ENCODE data around the gene IGF1R.
"Not testable (repeated sequence)": the region's sequence is repeated elsewhere in the genome, so short reads cannot be mapped to it uniquely, and the experiment has no call there.

IGF1R gene

DNA sequence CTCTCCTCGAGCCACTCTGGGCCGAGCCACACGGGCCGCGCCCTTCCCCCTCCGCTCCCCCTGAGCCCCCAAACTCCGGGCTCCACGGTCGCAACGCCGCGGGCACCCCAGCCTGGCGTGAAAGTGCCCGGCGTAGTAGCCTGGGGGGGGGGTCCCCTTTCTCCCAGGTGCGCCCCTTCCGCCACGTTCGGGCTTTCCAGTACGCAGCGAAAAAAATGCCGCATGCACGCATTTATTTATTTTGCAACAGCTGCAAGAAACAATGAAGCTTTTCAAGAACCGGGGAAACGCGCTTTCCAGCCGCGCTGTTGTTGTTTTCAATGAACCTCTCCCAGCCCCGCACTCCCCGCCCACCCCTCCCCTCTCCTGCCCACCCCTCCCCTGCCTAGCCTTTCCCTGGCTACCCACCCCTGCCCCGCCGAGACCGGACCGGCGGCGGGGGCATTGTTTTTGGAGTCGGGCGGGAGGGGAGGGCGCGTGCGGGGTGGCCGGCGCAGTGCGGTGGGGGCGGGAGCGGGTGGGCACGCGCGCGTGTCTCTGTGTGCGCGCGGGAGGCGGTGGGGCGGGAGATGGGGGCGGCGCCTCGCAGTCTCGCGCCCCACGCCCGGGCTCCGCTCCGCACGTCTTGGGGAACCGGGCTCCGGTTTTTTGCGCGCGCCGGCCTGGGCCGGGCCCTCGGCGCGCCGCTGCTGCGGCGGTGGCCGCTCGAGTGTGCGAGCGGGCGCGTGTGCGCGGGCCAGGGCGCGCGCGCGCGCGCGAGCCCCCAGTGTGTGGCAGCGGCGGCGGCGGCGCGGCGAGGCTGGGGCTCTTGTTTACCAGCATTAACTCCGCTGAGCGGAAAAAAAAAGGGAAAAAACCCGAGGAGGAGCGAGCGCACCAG is at the start of gene IGF1R:
TSS of gene IGF1R (plus strand) at position 766 of the 880 bp plus-strand sequence. CDS start 1,043 bp downstream, outside the sequence.
- in situ Hi-C loops (cut with HindIII; ENCODE audit: low sequenced_read_pairs): no loop called here

DNA sequence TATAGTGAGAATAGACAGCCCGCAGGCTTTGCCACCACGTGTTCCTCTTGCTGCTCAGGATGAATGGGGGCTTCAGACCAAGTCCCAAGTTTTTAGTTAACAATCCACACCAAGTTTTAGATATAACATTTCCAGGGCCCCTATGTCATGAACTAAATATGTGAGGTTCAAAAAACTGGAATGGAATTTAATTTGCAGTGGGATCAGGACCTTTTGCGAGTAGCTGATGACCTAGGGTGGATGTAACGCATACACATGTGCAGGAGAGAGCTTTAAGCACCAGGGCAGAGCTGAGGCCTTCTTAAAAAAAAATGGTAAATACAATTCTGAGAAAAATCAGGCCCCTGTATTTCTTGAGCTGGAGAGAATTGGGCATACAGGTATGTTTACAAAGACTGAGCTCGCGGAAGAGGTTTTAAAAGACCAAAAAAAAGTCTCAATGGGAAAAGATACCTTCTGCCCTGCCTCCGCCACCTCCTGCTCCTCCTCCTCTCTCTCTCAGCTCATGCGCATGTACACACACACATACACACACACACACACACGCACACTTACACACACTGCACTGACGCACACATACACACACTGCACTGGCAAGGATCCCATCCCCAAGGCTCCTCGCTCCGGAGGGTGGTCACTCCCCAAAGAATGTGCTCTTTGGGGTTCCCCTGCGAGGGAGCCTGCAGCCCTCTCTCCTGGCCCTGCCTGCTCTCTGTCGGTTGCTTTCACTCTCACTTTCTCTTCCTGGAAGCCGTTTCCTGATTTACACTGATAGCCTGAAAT is 48.2 kb upstream of the IGF1R start:
- in situ Hi-C loops (cut with HindIII; ENCODE audit: low sequenced_read_pairs): no loop called here

DNA sequence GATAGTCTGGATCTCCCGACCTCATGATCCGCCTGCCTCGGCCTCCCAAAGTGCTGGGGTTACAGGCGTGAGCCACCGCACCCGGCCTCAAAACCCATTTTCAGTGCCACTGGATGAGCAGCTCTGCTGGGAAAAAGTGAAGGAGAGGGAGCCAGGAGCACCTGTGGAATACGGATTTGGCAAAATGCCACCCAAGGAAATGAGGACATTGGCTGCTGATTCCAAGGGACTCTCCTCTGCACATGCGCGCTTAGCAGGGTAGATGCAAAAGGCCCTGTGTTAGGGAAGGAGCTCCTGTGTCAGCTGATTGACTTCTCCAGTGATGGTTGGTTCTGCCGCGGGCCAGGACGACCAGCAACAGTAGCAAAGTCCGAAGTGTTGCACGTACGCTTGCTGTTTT is 43.4 kb upstream of the IGF1R start:
- in situ Hi-C loops (cut with HindIII; ENCODE audit: low sequenced_read_pairs): no loop called here

DNA sequence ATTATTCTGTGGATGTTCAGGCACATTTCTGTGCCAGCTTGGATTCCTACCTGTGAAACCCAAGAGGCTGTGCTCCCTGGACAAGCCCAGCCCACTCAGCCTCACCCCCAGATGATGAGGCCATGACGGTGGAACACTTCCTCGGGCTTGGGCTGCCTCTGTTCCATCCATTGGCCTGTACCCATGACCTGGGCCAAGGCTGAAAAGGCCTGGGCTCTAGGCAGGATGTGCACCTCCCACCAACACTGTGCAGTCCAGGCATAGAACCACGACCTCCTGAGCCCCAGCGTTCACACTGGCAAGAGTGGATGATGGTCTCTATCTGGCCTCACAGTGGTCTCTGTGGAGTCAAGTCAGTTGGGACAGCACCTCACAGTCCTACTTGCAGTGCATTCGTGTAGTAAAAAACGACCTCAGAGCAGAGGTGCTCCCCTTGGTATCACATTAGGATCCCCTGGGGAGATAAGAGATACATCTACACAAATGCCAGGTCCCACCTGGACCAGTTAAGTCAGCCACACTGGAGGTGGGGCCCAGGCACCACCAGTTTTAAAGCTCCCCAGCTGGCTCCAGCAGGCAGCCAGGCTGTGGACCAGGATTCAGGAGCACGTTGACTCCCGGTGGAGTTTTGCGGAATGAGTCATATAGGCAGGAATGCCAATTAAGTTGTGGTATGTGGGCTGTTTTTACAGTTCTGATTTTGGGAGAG is 39.0 kb upstream of the IGF1R start:
- in situ Hi-C loops (cut with HindIII; ENCODE audit: low sequenced_read_pairs): no loop called here

DNA sequence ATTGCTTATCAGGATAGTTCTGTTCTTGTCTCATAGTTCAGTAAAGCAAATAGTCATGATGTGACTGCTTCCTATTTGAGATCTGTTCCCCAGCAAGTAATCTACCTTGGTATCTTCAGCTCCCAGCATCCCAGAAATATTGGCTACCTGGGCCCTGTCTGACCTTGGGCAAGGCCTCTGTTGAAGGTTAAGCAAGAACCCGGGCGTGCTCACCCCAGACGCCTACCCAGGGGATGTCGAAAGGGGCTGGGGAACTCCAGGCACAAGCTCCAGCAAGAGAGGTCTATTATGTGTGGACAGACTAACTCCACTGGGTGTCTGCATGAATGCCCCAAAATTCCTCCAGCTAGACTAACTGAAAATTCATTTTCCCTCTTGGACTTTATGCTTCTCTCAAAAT is 37.3 kb upstream of the IGF1R start:
- in situ Hi-C loops (cut with HindIII; ENCODE audit: low sequenced_read_pairs): no loop called here

DNA sequence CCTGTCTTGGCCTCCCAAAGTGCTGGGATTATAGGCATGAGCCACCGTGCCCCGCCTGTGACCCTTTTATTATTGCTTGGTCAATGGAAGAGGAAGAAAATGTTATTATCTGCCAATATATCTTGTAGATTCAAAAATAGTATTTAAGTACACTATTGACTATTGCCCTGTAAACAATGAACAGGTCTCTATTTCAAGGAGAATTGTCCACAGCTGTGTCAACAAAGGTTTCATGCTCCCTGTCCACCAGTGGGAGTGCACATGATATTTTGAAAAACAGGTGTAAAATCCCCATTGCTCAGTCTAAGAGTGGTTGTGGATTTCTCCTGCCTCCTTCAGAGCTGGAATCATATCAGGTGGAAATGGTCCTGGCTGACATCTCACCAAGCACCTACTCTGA is 36.5 kb upstream of the IGF1R start:
- in situ Hi-C loops (cut with HindIII; ENCODE audit: low sequenced_read_pairs): no loop called here

DNA sequence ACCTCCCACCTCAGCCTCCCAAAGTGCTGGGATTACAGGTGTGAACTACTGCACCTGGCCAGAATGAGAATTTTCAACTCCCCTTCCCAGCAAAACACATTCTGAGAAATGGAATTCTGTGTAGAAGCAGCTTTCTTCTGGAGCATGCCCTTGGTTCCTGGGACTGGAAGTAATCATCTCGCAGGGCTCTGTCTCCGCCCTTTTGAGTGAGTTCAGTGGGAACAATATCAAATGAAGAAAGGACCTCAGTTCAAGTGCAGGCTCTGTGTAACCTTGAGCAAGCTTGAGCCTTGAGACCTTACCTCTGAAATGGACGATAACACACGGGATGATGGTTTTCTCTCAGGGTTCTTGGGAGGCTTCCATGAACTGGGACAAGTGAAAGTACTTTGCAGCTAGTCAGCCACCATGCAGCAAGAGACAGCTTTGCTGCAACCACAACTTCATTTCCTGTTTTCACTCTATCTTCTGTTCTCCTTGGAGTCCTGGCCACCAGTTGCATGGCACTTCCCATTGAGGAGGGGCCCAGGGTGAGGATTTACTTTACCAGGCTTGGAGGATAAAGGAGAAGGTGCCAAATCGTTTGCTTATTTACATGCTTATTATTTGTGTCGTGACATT is 35.7 kb upstream of the IGF1R start:
- in situ Hi-C loops (cut with HindIII; ENCODE audit: low sequenced_read_pairs): no loop called here

DNA sequence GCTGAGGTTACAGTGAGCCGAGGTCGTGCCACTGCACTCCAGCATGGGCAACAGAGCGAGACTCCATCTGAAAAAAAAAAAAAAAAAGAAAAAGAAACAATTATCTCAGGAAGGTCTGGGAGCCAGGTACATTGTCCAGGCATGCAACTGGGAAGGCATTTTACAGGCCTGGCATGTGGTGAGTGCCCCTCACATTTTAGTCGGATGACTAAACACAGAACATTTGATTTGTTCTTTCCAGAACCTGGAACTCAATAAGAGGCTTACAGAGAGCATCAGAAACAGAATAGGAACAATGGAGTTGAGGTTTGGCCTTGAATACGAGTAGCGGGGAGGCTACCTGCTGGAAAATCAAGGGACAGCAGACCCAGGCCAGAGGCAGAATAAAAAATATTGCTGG is 33.7 kb upstream of the IGF1R start:
- in situ Hi-C loops (cut with HindIII; ENCODE audit: low sequenced_read_pairs): no loop called here

DNA sequence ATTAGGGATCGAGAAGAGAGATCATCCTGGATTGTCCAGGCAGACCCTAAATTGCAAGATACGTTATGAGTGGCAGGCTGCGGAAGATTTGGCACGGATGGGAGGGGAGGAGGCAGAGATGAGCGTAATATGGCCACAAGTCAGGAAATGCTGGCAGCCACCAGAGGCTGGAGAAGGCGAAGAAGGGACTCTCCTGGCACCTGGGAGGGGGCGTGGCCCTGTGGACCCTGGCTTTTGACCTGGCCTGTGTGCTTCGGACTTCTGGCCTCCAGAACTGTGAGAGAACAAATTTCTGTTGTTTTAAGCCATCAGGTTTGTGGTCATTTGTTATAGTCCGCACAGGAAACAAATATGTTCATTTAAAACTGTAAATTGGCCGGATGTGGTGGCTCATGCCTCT is 31.9 kb upstream of the IGF1R start:
- in situ Hi-C loops (cut with HindIII; ENCODE audit: low sequenced_read_pairs): no loop called here

DNA sequence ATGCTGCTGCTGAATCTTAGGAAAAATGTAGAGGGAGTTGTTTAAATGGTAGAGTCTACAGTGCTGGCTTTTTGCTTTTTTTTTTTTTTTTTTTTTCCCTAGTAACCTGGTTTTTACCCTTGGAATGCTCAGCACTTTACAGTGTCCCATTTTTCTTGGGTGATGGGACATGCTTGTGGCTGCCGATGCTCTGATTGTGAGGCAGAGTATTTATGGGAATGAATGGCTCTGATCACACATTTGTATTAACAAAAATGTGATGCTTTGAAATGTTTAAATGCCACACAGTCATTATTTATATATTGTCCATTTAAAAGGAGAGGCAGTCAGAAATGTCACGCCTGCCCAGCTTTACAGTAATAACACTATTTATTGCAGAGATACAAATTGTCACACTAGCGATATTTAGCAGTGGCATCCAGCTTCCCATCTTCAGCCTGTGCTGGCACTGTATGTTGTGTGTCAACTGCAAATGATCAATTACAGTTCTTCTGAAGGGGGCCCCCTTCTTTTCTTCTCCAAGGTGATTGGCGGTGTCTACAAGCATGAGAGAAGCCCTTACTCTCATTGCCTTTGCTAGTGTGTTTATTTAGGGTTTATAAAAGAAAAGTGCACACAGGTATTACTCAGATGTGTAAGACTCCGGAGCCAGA is 30.9 kb upstream of the IGF1R start:
- in situ Hi-C loops (cut with HindIII; ENCODE audit: low sequenced_read_pairs): no loop called here

DNA sequence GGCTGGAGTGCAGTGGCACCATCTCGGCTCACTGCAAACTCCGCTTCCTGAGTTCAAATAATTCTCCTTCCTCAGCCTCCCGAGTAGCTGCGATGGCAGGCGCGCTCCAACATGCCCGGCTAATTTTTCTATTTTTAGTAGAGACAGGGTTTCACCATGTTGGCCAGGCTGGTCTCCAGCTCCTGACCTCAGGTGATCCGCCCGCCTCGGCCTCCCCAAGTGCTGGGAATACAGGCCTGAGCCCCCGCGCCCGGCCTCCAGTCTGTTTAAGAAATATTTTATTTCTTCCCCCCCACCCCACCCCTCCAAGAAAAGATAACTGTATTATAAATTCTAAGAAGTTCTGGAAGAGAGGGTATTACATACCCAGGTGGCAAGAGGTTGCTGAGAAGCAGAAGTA is 29.8 kb upstream of the IGF1R start:
- in situ Hi-C loops (cut with HindIII; ENCODE audit: low sequenced_read_pairs): not testable (repeated sequence)

DNA sequence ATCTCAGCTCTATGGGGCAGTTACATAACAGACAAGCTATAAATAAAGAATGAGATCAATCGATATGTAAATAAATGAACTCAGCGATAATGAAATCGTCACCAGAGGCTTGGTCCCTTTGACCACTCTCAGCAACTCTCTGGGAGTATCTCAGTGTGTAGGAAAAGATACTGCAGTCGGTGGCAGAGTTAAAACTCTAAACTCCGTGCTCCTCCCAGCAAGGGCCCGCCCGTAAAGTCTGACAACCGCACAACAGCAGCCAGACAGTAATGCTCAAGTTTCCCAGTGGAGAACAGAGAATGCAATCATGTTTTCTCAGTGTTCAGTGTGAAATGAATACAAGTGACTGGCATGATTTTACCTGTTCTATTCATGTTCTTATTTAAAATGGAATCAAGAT is 28.3 kb upstream of the IGF1R start:
- in situ Hi-C loops (cut with HindIII; ENCODE audit: low sequenced_read_pairs): no loop called here

DNA sequence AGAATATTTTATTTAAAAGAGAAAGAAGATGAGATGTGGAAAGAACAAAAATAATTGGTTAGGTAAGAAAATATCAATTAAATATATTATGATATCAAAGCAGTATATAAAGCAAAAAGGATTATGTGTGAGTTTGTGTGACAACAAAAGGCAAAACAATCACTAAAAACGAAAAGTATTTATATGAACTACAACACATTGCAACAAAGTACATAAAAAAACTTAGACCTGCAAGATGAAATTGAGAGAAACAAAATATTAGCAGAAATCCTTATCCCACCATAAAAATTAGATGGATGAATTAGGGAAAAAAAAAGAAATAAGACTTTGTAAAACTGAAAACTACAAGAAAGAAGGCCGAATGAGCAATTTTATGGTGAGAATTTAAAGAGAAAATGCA is 27.3 kb upstream of the IGF1R start:
- in situ Hi-C loops (cut with HindIII; ENCODE audit: low sequenced_read_pairs): no loop called here

DNA sequence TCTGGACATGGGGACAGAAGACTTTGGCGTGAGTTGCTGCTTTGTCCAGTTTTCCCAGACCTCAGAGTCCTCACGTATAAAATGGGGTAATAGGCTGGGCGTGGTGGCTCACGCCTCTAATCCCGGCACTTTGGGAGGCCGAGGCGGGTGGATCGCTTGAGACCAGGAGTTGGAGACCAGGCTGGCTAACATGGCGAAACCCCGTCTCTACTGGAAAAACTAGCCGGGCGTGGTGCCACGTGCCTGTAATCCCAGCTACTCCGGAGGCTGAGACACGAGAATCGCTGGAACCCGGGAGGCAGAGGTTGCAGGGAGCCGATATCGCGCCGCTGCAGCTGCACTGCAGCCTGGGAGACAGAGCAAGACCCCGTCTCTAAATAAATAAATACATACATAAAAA is 22.7 kb upstream of the IGF1R start:
- in situ Hi-C loops (cut with HindIII; ENCODE audit: low sequenced_read_pairs): no loop called here

DNA sequence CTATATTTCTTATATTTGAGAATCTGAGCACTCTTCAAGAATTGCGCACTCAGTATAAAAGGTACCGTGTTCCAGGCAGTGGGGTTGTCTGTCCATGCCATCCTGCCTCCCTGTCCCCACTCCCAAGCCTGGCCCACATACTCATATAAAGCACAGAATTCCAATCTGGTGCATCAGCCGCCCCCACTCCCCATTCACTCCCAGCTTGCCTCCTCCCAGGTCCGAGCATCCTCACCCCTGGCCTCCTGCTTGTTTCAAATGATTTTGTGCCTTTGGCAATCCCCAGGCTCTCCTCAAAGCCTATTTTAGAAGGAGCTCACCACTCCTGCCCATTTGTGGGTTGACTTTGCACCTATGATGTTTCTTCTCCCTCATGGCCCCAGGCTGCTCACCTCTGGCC is 22.2 kb upstream of the IGF1R start:
- in situ Hi-C loops (cut with HindIII; ENCODE audit: low sequenced_read_pairs): no loop called here

DNA sequence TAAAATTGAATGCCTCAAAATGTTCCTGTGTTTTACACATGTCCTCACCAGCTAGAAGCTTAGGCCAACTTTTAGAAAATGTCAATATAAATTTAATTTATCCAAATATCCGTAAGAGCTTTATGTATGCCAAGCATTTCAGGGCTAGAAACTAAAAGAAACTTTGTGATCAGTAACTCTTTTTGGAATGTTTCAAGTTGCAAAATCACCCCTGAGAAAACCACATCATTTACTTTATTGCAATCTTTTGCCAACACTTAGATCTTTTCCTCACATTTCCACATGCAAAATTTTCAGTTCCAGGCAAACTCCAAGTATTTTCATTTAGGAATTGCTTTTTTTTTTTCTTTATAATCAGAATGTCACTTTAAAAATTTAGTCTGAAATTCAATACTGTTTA is 20.1 kb upstream of the IGF1R start:
- in situ Hi-C loops (cut with HindIII; ENCODE audit: low sequenced_read_pairs): no loop called here

DNA sequence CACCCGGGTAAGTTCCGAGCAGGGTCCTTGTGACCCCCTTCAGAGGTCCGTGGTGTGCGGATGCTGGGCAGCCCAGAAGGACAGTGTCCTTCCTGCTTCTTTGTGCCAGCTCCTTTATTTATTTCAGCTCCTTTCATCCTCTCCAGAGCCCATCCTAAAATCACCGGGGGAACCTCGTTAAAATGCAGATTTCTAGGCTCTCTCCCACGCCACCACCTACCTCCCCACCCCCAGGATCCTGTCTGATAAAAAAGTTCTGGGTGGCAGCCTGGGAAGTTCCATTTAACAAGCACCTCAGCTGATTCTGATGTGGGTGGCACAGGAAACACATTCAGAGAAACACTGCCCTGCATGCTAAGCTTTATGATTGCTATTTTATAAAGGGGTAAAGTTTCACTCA is 12.5 kb upstream of the IGF1R start:
- in situ Hi-C loops (cut with HindIII; ENCODE audit: low sequenced_read_pairs): no loop called here

DNA sequence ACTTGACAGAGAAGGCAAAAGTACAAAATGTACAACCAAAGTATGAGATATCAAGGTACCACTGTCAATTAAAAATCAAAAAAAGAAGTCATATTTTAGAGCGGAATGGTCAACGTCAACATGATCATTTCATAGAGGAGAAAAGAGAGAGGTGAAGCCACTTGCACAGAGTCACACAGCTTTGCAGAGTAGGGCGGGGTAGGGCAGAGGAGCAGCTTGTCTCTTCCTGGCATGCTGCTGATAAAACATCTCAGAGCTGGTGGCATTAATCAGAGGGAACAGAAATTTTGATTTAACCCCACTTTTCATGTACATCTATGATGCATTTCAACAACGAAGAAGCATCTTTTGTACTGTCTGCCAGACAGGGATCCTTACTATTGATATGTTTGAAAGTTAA is 5.2 kb upstream of the IGF1R start:
- in situ Hi-C loops (cut with HindIII; ENCODE audit: low sequenced_read_pairs): no loop called here

DNA sequence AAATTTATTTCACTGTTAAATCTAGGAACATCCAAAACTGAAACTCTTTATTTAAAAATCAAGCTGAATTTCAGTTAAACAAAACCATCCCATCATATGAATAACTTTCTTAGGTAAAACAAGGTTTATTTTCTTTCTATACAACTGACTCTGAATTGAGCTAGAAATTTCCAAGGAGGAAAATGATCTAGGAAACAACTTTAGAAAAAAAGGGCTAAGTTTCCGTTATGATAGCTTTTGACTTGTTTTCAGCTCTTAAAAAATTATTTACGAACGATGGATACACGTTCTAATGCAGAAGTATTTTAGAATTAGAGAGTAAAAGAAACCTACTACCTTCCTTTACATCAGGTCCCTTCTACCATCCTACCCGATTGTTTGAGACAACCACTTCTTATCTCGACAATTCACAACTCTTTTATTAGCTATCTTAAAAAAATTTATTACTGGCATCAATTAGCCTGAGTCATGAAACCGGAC is 1.8 kb upstream of the IGF1R start:
- in situ Hi-C loops (cut with HindIII; ENCODE audit: low sequenced_read_pairs): no loop called here

DNA sequence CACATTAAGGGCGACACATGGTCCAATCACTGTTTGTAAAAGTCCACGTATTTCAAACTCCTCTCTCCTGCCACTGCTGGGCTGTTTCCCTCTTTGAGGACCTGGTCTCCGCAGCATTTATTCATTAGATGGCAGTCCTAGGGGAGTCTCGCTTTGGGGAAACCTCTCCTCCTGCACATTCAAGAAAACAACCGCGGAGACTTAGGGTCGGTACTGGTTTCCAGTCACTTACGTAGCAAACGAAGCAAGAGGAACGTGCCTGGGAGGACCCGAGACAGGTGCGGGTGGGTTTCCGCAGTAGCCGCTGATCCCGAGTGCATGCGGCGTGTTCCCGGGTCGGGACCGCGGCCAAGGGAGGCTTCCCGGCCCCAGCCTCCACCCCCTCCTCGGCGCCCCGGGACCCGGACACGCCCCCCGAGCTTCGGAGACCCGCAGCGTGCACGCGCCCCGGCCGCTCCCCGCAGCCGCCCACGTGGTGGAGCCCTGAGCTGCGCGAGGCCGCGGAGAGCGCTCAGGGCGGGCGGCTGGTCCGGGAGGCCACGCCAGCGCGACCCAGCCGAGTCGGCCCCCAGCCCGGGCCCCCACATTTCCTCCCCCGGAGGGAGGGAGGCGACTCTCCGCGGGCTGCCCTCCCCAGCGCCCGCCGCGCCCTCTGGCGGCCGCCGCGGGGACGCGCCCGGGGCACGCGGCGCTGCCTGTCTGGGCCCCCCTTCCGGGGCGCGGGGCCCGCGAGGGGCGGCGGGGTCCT is 1.1 kb upstream of the IGF1R start:
- in situ Hi-C loops (cut with HindIII; ENCODE audit: low sequenced_read_pairs): no loop called here
